ENCODE measurements around the gene PNRC2. TPM values are rescaled to one million over a fixed set of nuclear protein-coding genes. Genes with fewer than 3 reads are reported as not detected.
"Not testable (repeated sequence)": the region's sequence is repeated elsewhere in the genome, so short reads cannot be mapped to it uniquely, and the experiment has no call there.

The PNRC2 gene
- total RNA-seq, 4 donors from 2014 or later = 73.2 to 88.5 (median 77.5) TPM

DNA sequence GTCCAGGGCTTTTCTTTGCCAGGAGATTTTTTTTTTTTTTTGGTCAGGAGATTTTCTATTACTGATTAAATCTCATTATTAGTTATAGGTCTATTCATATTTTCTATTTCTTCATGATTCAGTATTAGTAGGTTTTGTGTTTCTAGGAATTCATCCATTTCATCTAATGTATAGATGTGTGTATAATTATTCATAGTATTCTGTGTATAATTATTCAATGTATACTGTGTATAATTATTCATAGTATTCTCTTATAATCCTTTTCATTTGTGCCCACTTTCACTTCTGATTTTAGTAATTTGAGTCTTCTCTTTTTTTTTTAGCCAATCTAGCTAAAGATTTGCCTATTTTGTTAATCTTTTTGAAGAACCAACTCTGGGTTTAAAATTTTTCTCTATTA, 12.3 kb upstream of the PNRC2 start:
- peaks cover 0 to 14% (median 5%) of the 10 kb centered on the region in 4 donors for H3K9me3 ChIP-seq
- H3K36me3 ChIP-seq = no peaks in the 10 kb centered on the region
- H3K27ac ChIP-seq = no peak overlapping the region
- no peak for TF ChIP-seq CTCF (IDR thresholded peaks at IDR 0.05)
- no peak for TF ChIP-seq EP300 (IDR thresholded peaks at IDR 0.05)
- no peak for TF ChIP-seq POLR2A (IDR thresholded peaks at IDR 0.05)
- H3K4me1 ChIP-seq = no peaks in the 10 kb centered on the region
- DNase-seq (ENCODE audit: low spot score in 2 of 2) = no peak
- H3K4me3 ChIP-seq = no peak overlapping the region
- H3K27me3 ChIP-seq = no peaks in the 10 kb centered on the region

DNA sequence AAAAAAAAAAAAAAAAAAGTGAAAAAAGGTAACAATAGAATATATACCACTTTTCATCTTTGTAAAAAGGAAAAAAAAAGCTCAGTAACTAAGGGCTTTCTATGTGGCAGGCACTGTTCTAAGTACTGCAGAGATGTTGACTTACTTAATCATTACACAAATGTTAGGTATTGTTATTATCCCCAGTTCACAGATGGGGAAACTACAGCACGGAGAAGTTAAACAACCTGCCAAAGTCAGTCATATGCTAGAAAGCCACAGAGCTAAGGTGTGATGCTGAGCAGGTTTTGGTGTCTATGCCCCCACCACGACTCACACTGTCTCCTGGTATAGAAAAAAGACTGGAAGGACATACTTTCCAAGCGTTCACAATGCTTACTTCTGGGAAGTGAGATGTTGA, 6.6 kb upstream of the PNRC2 start:
- TF ChIP-seq CTCF (IDR thresholded peaks at IDR 0.05) (no peak), EP300 (IDR thresholded peaks at IDR 0.05) (no peak), POLR2A (IDR thresholded peaks at IDR 0.05) (no peak)
- Histone ChIP-seq H3K4me3 (no peak overlapping the region), H3K9me3 (no peaks in the 10 kb centered on the region), H3K4me1 (no peaks in the 10 kb centered on the region), H3K36me3 (no peaks in the 10 kb centered on the region), H3K27me3 (no peaks in the 10 kb centered on the region), H3K27ac (no peak overlapping the region)
- 73 to 78% methylated on average over 3 of the region's 3 CpGs for WGBS, 2 donors
- no peak for DNase-seq (ENCODE audit: low spot score in 2 of 2)

DNA sequence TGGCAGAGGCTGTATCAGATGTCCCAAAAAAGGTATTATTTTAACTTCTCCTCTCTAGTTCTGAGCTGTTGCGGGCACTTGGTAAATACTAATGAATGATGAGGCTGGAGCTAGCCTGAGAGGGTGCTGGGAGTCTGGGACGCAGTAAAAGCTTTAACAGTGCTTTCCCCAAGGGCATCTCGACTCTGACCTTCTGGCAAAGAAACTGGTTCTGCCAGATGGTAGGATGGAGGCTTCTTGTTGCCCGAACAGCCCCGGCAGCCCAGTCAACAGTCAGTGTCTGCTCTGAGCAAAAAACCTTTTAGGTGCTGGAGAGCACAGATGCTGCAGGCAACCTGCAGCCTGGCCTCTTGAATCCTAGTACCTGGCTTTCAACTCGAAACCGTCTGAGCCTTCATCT, 2.5 kb upstream of the PNRC2 start:
- peaks cover 0 to 3% (median 0%) of the 10 kb centered on the region in 3 donors for H3K36me3 ChIP-seq
- H3K4me3 ChIP-seq = no peak overlapping the region
- TF ChIP-seq CTCF (IDR thresholded peaks at IDR 0.05) (no peak), EP300 (IDR thresholded peaks at IDR 0.05) (no peak), POLR2A (IDR thresholded peaks at IDR 0.05) (no peak)
- no peaks in the 10 kb centered on the region for H3K9me3 ChIP-seq
- H3K27ac ChIP-seq = no peak overlapping the region
- H3K4me1 ChIP-seq = peaks cover 0 to 22% (median 0%) of the 10 kb centered on the region in 4 donors
- WGBS, 2 donors = 62 to 65% methylated on average over 7 of the region's 7 CpGs
- no peak for DNase-seq (ENCODE audit: low spot score in 2 of 2)
- no peaks in the 10 kb centered on the region for H3K27me3 ChIP-seq

DNA sequence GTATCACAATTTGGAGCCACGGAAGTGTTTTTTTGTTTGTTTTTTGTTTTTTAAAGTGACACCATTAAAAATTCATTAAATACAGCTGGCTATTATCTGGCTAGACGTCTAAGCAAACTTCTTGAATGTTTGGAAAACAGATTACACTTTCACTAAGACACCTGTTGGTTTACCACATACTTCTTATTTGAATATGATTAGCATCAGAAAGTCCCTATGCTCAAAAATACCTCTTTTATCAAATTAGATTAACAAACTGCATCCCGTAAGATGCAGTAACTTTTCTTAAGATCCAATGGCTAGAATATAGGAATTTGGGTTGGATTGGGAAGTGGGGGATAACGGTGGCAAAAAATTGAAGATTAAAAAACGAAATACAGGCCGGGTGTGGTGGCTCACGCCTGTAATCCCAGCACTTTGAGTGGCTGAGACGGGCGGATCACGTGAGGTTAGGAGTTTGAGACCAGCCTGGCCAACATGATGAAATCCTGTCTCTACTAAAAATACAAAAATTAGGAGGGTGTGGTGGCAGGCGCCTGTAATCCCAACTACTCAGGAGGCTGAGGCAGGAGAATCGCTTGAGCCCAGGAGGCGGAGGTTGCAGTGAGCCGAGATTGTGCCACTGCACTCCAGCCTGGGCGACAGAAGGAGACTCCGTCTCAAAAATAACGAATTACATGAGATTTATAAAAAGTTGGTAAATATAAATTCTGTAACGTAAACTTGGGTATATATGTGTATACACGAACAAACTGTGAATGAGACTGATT, 1.4 kb upstream of the PNRC2 start:
- peaks cover 0 to 26% (median 0%) of the 10 kb centered on the region in 4 donors for H3K4me1 ChIP-seq
- peak overlapping the region; percentile 96 to 99 (median 98) for H3K27ac ChIP-seq
- DNase-seq (ENCODE audit: low spot score in 2 of 2); H3K36me3 ChIP-seq; H3K27me3 ChIP-seq; H3K9me3 ChIP-seq: not testable (repeated sequence)
- WGBS, 2 donors = 59 to 62% methylated on average over 19 of the region's 19 CpGs
- peak overlapping the region; percentile 53 to 93 (median 82) for H3K4me3 ChIP-seq

DNA sequence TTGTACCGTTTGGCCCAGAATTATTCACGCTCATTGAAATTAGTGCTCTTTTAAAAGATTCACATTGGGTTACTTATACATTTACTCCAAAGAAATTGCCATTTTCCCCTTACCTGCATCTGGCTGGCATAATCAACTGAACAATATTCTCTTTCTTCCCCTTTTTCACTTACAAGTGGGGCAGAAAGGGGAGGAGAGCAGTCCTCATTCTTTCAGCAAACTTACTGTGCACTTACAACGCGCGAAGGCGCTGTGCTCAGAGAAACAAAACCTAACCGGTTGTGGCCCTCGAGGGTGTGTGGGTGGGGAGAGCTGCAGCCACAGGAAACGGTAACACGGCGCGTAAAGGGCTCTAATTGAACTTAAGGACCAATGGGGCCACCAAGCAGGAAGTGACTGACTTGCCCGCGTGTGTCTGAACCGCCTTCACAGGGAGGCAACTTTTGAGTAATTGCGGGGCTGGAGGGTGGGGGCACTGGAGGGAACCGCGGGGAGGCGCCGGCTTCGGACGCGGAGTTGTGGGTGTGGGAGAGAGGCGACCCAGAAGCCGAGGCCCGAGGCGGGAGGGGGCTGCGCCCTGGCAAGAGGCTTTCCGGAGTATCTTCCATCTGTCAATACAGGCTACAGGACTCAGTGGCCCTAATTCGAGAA, 693 bp upstream of the PNRC2 start:
- peak overlapping the region; percentile 53 to 93 (median 82) for H3K4me3 ChIP-seq
- peak in 1 of 2 donors; percentile 31 for TF ChIP-seq POLR2A (IDR thresholded peaks at IDR 0.05)
- TF ChIP-seq CTCF (IDR thresholded peaks at IDR 0.05) = peak; percentile 15 to 46 (median 37)
- peak in 1 of 2 donors; percentile 54 for TF ChIP-seq EP300 (IDR thresholded peaks at IDR 0.05)
- peaks cover 0 to 33% (median 0%) of the 10 kb centered on the region in 4 donors for H3K4me1 ChIP-seq
- 0 to 2% methylated on average over 27 to 30 of the region's 30 CpGs for WGBS, 2 donors
- DNase-seq (ENCODE audit: low spot score in 2 of 2) = peak; percentile 51 to 70
- peak overlapping the region; percentile 96 to 99 (median 98) for H3K27ac ChIP-seq
- H3K9me3 ChIP-seq = no peaks in the 10 kb centered on the region
- H3K27me3 ChIP-seq = no peaks in the 10 kb centered on the region
- H3K36me3 ChIP-seq = peaks cover 0 to 14% (median 0%) of the 10 kb centered on the region in 3 donors

Data from tibial nerve (tissue), 4 donors.